ENCODE data around the gene PAPPA.

Gene PAPPA

DNA sequence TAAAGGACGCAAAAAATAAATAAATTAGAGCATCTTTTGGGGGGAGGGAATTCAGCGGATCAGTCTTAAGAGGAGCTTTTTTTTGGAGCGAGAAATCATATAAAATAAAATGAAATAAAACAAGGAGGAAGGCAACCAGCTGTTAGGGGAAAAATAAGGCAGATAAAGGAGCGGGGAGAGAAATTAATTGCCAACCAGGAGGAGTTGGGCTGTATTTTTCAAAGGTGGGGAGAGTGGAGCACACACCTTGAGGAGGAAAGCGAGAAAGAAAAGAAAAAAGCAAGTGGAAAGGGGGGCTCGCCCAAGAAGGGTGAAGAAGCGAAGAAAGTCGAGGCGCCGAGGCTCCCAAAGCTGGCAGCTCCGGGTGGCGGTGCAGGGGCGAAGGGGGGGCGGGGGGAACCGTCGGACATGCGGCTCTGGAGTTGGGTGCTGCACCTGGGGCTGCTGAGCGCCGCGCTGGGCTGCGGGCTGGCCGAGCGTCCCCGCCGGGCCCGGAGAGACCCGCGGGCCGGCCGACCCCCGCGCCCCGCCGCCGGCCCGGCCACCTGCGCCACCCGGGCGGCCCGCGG lies at the start of gene PAPPA:
TSS of gene PAPPA (plus strand) at position 27 of the 569 bp plus-strand sequence. CDS start at position 409, 382 bp downstream.
- no peak for DNase-seq

DNA sequence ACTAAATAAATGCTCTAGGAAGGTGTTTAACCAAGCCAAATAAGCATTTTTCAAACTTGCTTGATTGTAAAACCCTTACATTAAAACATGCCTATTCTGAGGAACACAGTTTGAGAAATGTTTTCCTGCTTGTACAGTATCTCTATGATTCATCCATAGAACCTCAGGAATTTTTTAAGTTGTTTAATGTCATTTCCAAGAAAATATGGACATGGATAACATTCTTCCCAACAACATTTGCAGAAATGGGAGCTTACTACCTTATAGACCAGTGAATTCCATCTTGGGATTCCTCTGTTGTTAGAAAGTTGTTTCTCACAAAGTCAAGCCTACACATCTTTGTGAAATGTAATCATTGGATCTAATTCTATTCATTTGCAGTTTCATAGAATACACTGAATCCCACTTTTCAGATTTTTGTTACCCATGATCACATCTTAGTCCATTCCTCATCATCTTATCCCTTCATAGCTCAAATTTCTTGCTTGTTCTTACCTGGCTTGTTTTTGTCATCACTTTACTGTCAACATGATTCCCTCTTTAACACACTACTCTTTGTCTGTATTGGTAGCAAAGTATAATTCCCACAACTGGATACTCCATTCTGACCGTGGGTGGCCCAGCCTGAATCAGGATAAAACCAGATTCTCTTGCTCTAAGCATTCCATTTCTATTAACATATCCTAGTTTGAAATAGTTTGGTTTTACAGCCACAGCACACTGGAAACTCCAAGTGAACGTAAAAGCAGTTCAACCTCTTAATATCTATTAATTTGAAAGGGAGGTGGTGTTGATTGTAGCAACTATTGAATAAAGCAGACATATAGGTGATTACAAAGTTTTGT lies 49.4 kb upstream of the PAPPA start:
- DNase-seq = no peak

DNA sequence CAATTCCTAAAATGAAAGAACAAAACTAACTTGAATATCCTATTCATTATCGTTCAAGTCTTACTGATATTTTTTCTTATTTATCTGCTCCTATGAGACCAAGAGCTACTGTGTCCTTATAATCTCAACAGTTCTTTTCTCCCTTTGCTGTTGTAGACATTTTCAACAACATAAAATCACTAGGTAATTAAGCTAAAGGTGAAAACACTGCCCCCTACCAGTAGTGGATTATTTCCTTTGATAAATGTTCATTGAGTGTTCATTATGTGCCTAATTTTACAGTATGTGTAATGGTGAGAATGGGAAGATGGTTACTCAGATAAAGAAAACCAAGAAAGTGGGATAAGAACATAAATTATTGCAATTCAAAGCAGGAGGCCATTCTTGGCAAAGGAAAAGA lies 41.4 kb upstream of the PAPPA start:
- no peak for DNase-seq

GRCh38 chr9:116115761-116116353 lies 37.7 kb upstream of the PAPPA start:
- no peak for DNase-seq

- no peak for DNase-seq
Measured at GRCh38 chr9:116116393-116116792, 37.2 kb upstream of the PAPPA start.

DNA sequence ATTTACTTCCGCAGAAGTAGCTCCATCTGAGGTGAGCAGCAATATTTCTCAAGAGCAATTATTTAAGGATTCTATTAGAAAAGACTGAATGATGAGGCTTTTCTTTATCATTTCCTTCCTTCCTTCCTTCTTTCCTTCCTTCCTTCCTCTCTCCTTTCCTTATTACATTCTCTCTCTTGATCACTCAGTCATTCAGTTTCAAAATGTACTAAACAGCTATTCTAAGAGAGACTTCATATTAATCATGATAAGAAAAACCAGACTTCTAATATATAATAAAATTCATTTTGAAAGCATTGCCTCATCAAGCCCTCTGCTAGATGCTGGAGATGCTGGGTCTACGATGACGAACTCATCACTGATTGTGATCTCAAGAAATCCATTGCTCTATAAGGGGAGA lies 30.4 kb upstream of the PAPPA start:
- no peak for DNase-seq

- no peak for DNase-seq
Measured at GRCh38 chr9:116124472-116125040, 29.0 kb upstream of the PAPPA start.

DNA sequence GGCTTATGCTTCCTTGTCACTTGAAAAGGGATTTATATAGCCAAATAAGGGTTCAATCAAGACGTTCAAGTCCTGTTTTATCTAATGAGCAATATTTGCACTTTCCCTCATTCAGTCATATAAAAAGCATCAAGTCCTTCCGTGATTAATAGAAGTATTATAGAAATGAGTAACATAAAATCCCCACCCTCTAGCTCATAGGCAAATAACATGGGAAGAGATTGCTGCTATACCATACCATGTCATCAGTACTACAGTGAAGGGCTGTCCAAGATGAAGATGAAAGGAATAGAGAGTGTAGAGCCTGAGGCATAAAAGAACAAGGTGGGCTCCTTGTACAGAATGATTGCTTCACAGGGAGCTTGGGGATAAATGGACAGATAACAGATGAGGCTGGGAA lies 20.4 kb upstream of the PAPPA start:
- DNase-seq = no peak

GRCh38 chr9:116134975-116135374 lies 18.6 kb upstream of the PAPPA start:
- DNase-seq = no peak

- DNase-seq = no peak
Measured at GRCh38 chr9:116137010-116137409, 16.6 kb upstream of the PAPPA start.

- no peak for DNase-seq
Measured at GRCh38 chr9:116137581-116137980, 16.0 kb upstream of the PAPPA start.

- DNase-seq = no peak
Measured at GRCh38 chr9:116141864-116142561, 11.6 kb upstream of the PAPPA start.

DNA sequence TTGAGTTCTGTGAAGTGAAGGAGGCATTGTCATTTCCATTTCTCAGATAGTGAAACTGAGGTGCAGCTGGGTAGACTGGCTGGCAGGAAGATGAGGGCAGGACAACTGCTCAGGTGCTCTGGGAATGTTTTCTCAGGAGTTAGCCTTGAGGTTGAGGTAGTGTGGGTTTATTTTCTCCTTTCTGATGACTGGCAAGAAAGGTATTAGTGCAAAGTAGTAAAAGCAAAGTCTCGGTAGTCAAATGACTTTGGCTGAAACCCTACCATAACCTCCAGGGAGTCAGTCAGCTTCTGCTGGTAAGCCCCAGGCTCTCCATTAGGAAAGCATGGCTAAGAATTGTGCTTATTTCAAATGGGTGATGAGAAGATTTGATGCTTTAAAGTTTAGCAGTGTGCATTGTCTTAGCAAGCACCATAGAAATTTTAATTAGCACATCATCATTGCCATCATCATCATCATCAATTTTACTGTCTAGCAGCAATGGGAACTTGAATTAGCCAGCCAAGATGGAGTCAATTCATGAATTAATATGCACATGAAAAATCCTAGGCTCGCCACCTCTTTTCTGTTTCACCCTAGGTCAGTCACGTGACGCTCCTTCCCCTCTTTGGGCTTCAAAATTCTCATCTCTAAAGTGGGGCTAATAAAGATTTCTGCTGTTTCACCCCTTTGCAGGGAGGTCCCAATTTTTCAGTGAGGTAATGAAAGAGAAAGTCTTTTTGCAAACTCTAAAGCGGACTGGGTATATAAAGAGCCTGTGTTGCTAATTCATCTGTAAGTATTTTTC lies 10.7 kb upstream of the PAPPA start:
- no peak for DNase-seq

GRCh38 chr9:116144038-116144437 lies 9.6 kb upstream of the PAPPA start:
- DNase-seq = peak; percentile 30

DNA sequence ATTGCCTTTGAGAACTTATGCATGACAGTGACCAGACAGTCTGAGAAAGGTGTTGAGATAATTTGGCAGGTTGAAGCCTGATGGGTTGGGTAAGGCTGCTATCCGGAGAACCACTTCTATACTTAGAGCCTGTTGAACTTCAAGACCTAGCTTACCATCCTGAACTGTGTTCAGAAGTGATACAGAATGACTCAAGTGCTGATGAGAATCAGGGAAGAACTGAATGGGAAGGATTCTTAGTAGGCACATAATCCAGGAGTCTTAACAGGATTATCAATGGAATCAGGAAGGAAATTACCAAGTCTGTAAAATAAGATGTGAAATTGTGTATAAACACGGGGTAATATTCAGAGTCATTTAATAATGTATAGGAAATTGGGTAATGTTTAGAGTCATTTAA lies 9.0 kb upstream of the PAPPA start:
- no peak for DNase-seq

GRCh38 chr9:116145036-116145435 lies 8.6 kb upstream of the PAPPA start:
- DNase-seq = no peak

GRCh38 chr9:116147821-116148220 lies 5.8 kb upstream of the PAPPA start:
- no peak for DNase-seq

- no peak for DNase-seq
Measured at GRCh38 chr9:116149844-116150243, 3.7 kb upstream of the PAPPA start.

DNA sequence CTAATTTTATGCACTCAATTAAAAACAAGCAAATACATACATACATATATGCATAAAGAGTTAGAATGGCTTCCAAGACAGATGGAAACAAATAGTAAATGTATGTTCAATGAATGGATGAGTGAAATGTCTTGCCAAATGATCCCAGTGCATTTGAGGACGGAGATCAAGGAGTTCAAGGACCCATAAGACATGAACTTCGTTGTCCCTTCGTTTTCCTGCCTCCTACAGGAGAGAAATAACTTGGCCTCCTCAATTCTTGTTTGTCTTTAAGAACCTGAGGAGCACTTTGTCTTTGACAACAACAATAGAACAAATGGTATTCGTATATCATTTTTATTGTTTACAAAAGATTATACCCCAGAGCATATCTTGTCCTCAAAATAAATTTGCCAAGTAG lies 2.4 kb upstream of the PAPPA start:
- no peak for DNase-seq

DNA sequence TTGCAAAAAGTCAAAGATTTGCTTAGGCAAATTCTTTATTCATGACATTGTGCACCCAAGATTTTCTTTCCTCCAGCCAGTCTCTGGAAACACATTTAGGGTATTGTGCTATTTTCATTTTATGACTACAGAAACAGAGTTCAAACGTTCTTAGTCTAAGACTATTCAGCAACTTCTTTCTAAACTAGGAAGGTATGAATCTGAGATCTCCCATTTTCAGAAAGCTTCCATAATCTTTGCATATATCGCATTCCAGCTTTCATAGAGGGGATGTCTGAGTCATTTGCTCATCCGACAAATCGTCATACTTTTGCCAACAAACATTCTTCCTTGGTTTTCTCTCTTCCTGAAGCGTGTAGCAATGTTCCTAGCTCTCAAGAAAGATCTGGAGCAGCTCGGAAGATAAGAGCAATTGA lies 1.6 kb upstream of the PAPPA start:
- peak; percentile 84 for DNase-seq

- no peak for DNase-seq
Measured at GRCh38 chr9:116152390-116152789, 1.2 kb upstream of the PAPPA start.
